HEK293T (cell line): Measurements from ENCODE around the gene IL1RL1.

Source experiments
- CTCF ChIA-PET: fragments of 350-600 bp; formaldehyde crosslinking; extraction: SDS; loops from one replicate; lab custom pipeline; 2021; ENCODE audit warnings: antibody characterized with exemption, inconsistent platforms; lab: Yijun Ruan, JAX
- POLR2A ChIA-PET: fragments of 350-600 bp; formaldehyde crosslinking; extraction: SDS; loops from one replicate; lab custom pipeline; 2020; ENCODE audit warnings: antibody characterized with exemption, inconsistent platforms; lab: Yijun Ruan, JAX
- DNase-seq: peaks from one replicate; pipeline ENCODE4 v3.0.0; 2012; ENCODE audit warnings: mixed read lengths; ENCODE audit errors: extremely low spot score
- ARNT ChIP-seq: fragments of 450-650 bp; IDR thresholded peaks from 2 replicates; pipeline ENCODE4 v1.6.1; 2017; ENCODE audit warnings: mild to moderate bottlenecking
- BHLHE40 ChIP-seq: fragments of 450-650 bp; IDR thresholded peaks from 2 replicates; pipeline ENCODE4 v1.6.1; 2016; ENCODE audit warnings: mild to moderate bottlenecking, moderate library complexity, borderline replicate concordance
- CTBP1 ChIP-seq: fragments of 450-650 bp; IDR thresholded peaks from 2 replicates; pipeline ENCODE4 v1.6.1; 2016; ENCODE audit warnings: borderline replicate concordance
- ELF4 ChIP-seq: fragments of 450-650 bp; IDR thresholded peaks from 2 replicates; pipeline ENCODE4 v1.6.1; 2017; ENCODE audit warnings: antibody characterized with exemption
- FOXA1 ChIP-seq: fragments of 450-650 bp; IDR thresholded peaks from 2 replicates; pipeline ENCODE4 v1.6.1; 2016; ENCODE audit warnings: mild to moderate bottlenecking
- FOXK2 ChIP-seq: fragments of 450-650 bp; IDR thresholded peaks from 2 replicates; pipeline ENCODE4 v1.6.1; 2016; ENCODE audit warnings: mild to moderate bottlenecking
- FOXM1 ChIP-seq: fragments of 450-650 bp; IDR thresholded peaks from 2 replicates; pipeline ENCODE4 v1.6.1; 2017; ENCODE audit warnings: mild to moderate bottlenecking, borderline replicate concordance
- HDGF ChIP-seq: fragments of 450-650 bp; IDR thresholded peaks from 2 replicates; pipeline ENCODE4 v1.6.1; 2017; ENCODE audit warnings: antibody characterized with exemption, borderline replicate concordance
- L3MBTL2 ChIP-seq: fragments of 450-650 bp; conservative IDR thresholded peaks from 2 replicates; pipeline ENCODE4 v1.6.1; 2016; ENCODE audit warnings: mild to moderate bottlenecking
- LEF1 ChIP-seq: fragments of 450-650 bp; IDR thresholded peaks from 2 replicates; pipeline ENCODE4 v1.6.1; 2017; ENCODE audit warnings: mild to moderate bottlenecking, borderline replicate concordance
- NFRKB ChIP-seq: fragments of 450-650 bp; IDR thresholded peaks from 2 replicates; pipeline ENCODE4 v1.6.1; 2016; ENCODE audit warnings: mild to moderate bottlenecking, moderate library complexity
- SP1 ChIP-seq: fragments of 450-650 bp; IDR thresholded peaks from 2 replicates; pipeline ENCODE4 v1.6.1; 2017
- SUZ12 ChIP-seq: fragments of 450-650 bp; IDR thresholded peaks from 2 replicates; pipeline ENCODE4 v1.6.1; 2016; ENCODE audit warnings: mild to moderate bottlenecking
- TARDBP ChIP-seq: fragments of 450-650 bp; IDR thresholded peaks from 2 replicates; pipeline ENCODE4 v1.6.1; 2016
- ZNF384 ChIP-seq: fragments of 450-650 bp; IDR thresholded peaks from 2 replicates; pipeline ENCODE4 v1.6.1; 2016
- TF ChIP-seq, protein P1 (sequence below): fragments of 450-650 bp; IDR thresholded peaks from 2 replicates; pipeline ENCODE4 v1.6.1; 2016

Gene IL1RL1

DNA sequence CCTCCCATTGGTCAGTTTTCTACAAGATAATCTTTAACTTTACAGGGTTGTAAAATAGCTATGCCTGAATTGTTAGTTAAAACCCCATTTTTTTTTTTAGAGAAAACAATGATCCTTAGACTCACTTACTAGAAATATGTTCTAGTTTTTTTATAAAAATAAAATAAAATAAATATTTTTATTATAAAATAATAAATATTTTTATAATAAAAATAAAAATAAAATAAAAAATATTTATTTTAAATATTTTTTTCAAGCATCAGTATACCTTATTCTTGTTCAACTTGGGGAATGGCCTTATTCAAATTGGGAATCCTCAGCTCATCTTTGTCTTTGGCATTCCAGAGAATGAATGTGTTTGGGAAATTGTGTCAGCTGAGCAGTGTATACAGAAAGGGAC is 20.8 kb upstream of the IL1RL1 start:
- POLR2A ChIA-PET: no interaction called here
- no peak for DNase-seq
- CTCF ChIA-PET: interaction anchor here (2.1 kb wide), 1 partner anchor 11 kb away, joined by 9 read pairs; no protein-coding TSS in a partner anchor
- TF ChIP-seq SUZ12 (no peak), CTBP1 (no peak), ZNF384 (no peak), FOXK2 (no peak), FOXM1 (no peak), BHLHE40 (no peak), ELF4 (no peak), TARDBP (no peak)
- TF ChIP-seq, protein P1, sequence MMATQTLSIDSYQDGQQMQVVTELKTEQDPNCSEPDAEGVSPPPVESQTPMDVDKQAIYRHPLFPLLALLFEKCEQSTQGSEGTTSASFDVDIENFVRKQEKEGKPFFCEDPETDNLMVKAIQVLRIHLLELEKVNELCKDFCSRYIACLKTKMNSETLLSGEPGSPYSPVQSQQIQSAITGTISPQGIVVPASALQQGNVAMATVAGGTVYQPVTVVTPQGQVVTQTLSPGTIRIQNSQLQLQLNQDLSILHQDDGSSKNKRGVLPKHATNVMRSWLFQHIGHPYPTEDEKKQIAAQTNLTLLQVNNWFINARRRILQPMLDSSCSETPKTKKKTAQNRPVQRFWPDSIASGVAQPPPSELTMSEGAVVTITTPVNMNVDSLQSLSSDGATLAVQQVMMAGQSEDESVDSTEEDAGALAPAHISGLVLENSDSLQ: no peak

- no peak for TF ChIP-seq ARNT
- TF ChIP-seq, protein P1: no peak
- POLR2A ChIA-PET: no interaction called here
- CTCF ChIA-PET: interaction anchor here (0.7 to 2.1 kb wide), 2 partner anchors 10 to 51 kb away, joined by 3 to 9 read pairs; no protein-coding TSS in a partner anchor
- DNase-seq: no peak
Measured at GRCh38 chr2:102291319-102292075, 19.9 kb upstream of the IL1RL1 start.

GRCh38 chr2:102294802-102295489 is 16.4 kb upstream of the IL1RL1 start:
- ChIA-PET CTCF (no interaction called here), POLR2A (no interaction called here)
- no peak for DNase-seq
- TF ChIP-seq ELF4: no peak
- TF ChIP-seq, protein P1: no peak
- TF ChIP-seq HDGF: no peak

DNA sequence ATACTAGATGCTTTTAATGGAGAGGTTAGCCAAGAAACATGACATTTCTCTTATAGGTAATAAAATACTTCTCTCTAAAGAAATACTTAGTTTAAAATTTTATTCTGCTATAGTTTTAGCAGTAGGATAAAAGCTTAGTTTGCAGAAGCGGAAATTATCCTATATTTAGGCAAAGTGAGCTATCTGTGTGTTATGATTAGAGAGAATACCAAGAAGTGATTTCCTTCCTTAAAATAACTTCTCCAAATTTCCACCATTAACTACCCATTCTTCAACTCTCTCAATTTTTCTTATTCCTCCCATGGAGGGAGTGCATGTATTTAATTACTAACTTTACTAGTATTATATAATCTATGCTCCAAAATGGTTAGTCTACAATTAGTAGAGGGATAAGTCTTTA is 15.8 kb upstream of the IL1RL1 start:
- CTCF ChIA-PET: no interaction called here

GRCh38 chr2:102296449-102296848 is 14.9 kb upstream of the IL1RL1 start:
- no peak for TF ChIP-seq ELF4
- TF ChIP-seq CTBP1: no peak
- TF ChIP-seq, protein P1: no peak
- TF ChIP-seq SP1: no peak
- TF ChIP-seq HDGF: no peak
- TF ChIP-seq BHLHE40: no peak
- no peak for TF ChIP-seq NFRKB
- no peak for TF ChIP-seq SUZ12
- TF ChIP-seq FOXM1: no peak
- TF ChIP-seq FOXK2: no peak
- no peak for DNase-seq
- CTCF ChIA-PET: no interaction called here

More for the DNA sequence above, 15.8 kb upstream of the IL1RL1 start:
- DNase-seq: no peak
- POLR2A ChIA-PET: no interaction called here
- no peak for TF ChIP-seq FOXM1
- TF ChIP-seq SP1: no peak
- no peak for TF ChIP-seq FOXA1
- no peak for TF ChIP-seq ELF4
- TF ChIP-seq TARDBP: no peak
- TF ChIP-seq, protein P1: no peak
- no peak for TF ChIP-seq NFRKB
- TF ChIP-seq ZNF384: no peak
- TF ChIP-seq ARNT: no peak
- TF ChIP-seq BHLHE40: no peak
- no peak for TF ChIP-seq LEF1
- TF ChIP-seq HDGF: no peak
- TF ChIP-seq L3MBTL2: no peak
- TF ChIP-seq SUZ12: no peak
- no peak for TF ChIP-seq CTBP1
- no peak for TF ChIP-seq FOXK2

More at GRCh38 chr2:102296449-102296848, 14.9 kb upstream of the IL1RL1 start:
- POLR2A ChIA-PET: no interaction called here
